Measurements from ENCODE around the gene MAML2.
A peak's percentile ranks its signal among the peaks of the same experiment; 100 is the strongest.

MAML2 gene

GRCh38 chr11:96112192-96113128, 230.5 kb downstream of the MAML2 start:
- Mint-ChIP-seq H3K9me3 (no peaks in the 10 kb centered on the region), H3K4me1 (ENCODE audit: low read depth) (peaks cover 66% of the 10 kb centered on the region), H3K36me3 (ENCODE audit: low read depth) (peaks cover 63% of the 10 kb centered on the region), H3K27ac (peak overlapping the region; percentile 76), H3K4me3 (peak overlapping the region; percentile 18), H3K27me3 (no peaks in the 10 kb centered on the region)
- no peak for DNase-seq

GRCh38 chr11:96111308-96111707, 231.7 kb downstream of the MAML2 start:
- Mint-ChIP-seq H3K27me3 (no peaks in the 10 kb centered on the region), H3K9me3 (no peaks in the 10 kb centered on the region), H3K36me3 (ENCODE audit: low read depth) (peaks cover 60% of the 10 kb centered on the region), H3K4me3 (no peak overlapping the region), H3K4me1 (ENCODE audit: low read depth) (peaks cover 72% of the 10 kb centered on the region), H3K27ac (peak overlapping the region; percentile 20)
- DNase-seq = no peak

- H3K4me1 Mint-ChIP-seq (ENCODE audit: low read depth) = peaks cover 73% of the 10 kb centered on the region
- DNase-seq = no peak
Measured at GRCh38 chr11:96110302-96110701, 232.7 kb downstream of the MAML2 start.

GRCh38 chr11:96109331-96110030, 233.5 kb downstream of the MAML2 start:
- H3K4me3 Mint-ChIP-seq = no peak overlapping the region
- no peak for DNase-seq
- H3K4me1 Mint-ChIP-seq (ENCODE audit: low read depth) = peaks cover 71% of the 10 kb centered on the region
- no peaks in the 10 kb centered on the region for H3K27me3 Mint-ChIP-seq
- no peak overlapping the region for H3K27ac Mint-ChIP-seq
- H3K9me3 Mint-ChIP-seq = no peaks in the 10 kb centered on the region
- H3K36me3 Mint-ChIP-seq (ENCODE audit: low read depth) = peaks cover 48% of the 10 kb centered on the region

More at GRCh38 chr11:96110302-96110701, 232.7 kb downstream of the MAML2 start:
- Mint-ChIP-seq H3K27me3 (no peaks in the 10 kb centered on the region), H3K36me3 (ENCODE audit: low read depth) (peaks cover 53% of the 10 kb centered on the region), H3K4me3 (no peak overlapping the region), H3K27ac (no peak overlapping the region), H3K9me3 (no peaks in the 10 kb centered on the region)

- H3K4me3 Mint-ChIP-seq = no peak overlapping the region
- no peak for DNase-seq
- H3K4me1 Mint-ChIP-seq (ENCODE audit: low read depth) = peaks cover 66% of the 10 kb centered on the region
Measured at GRCh38 chr11:96107143-96107824, 235.7 kb downstream of the MAML2 start.

GRCh38 chr11:96106645-96107044, 236.3 kb downstream of the MAML2 start:
- H3K4me3 Mint-ChIP-seq = no peak overlapping the region
- peaks cover 62% of the 10 kb centered on the region for H3K4me1 Mint-ChIP-seq (ENCODE audit: low read depth)
- peaks cover 46% of the 10 kb centered on the region for H3K36me3 Mint-ChIP-seq (ENCODE audit: low read depth)
- no peaks in the 10 kb centered on the region for H3K27me3 Mint-ChIP-seq
- no peak for DNase-seq
- H3K27ac Mint-ChIP-seq = peak overlapping the region; percentile 24
- peaks cover 3% of the 10 kb centered on the region for H3K9me3 Mint-ChIP-seq

More at GRCh38 chr11:96107143-96107824, 235.7 kb downstream of the MAML2 start:
- Mint-ChIP-seq H3K27ac (no peak overlapping the region), H3K9me3 (peaks cover 3% of the 10 kb centered on the region), H3K27me3 (no peaks in the 10 kb centered on the region), H3K36me3 (ENCODE audit: low read depth) (peaks cover 47% of the 10 kb centered on the region)

GRCh38 chr11:96105944-96106343, 237.1 kb downstream of the MAML2 start:
- Mint-ChIP-seq H3K27me3 (no peaks in the 10 kb centered on the region), H3K4me1 (ENCODE audit: low read depth) (peaks cover 60% of the 10 kb centered on the region), H3K27ac (peak overlapping the region; percentile 24)

GRCh38 chr11:96105197-96105895, 237.6 kb downstream of the MAML2 start:
- no peak for DNase-seq
- Mint-ChIP-seq H3K36me3 (ENCODE audit: low read depth) (peaks cover 46% of the 10 kb centered on the region), H3K9me3 (peaks cover 3% of the 10 kb centered on the region), H3K4me1 (ENCODE audit: low read depth) (peaks cover 56% of the 10 kb centered on the region), H3K27ac (peak overlapping the region; percentile 41), H3K4me3 (no peak overlapping the region), H3K27me3 (no peaks in the 10 kb centered on the region)

More at GRCh38 chr11:96105944-96106343, 237.1 kb downstream of the MAML2 start:
- Mint-ChIP-seq H3K9me3 (peaks cover 3% of the 10 kb centered on the region), H3K4me3 (no peak overlapping the region), H3K36me3 (ENCODE audit: low read depth) (peaks cover 46% of the 10 kb centered on the region)
- no peak for DNase-seq

- Mint-ChIP-seq H3K4me3 (no peak overlapping the region), H3K27me3 (no peaks in the 10 kb centered on the region), H3K27ac (no peak overlapping the region), H3K9me3 (peaks cover 3% of the 10 kb centered on the region), H3K36me3 (ENCODE audit: low read depth) (peaks cover 51% of the 10 kb centered on the region), H3K4me1 (ENCODE audit: low read depth) (peaks cover 61% of the 10 kb centered on the region)
- DNase-seq = no peak
Measured at GRCh38 chr11:96104496-96104895, 238.5 kb downstream of the MAML2 start.

GRCh38 chr11:96103721-96104120, 239.3 kb downstream of the MAML2 start:
- DNase-seq = no peak
- Mint-ChIP-seq H3K27me3 (no peaks in the 10 kb centered on the region), H3K9me3 (peaks cover 3% of the 10 kb centered on the region), H3K36me3 (ENCODE audit: low read depth) (peaks cover 57% of the 10 kb centered on the region), H3K27ac (peak overlapping the region; percentile 30), H3K4me1 (ENCODE audit: low read depth) (peaks cover 67% of the 10 kb centered on the region), H3K4me3 (no peak overlapping the region)

GRCh38 chr11:96103102-96103501, 239.9 kb downstream of the MAML2 start:
- no peak overlapping the region for H3K27ac Mint-ChIP-seq
- no peak for DNase-seq
- peaks cover 70% of the 10 kb centered on the region for H3K4me1 Mint-ChIP-seq (ENCODE audit: low read depth)
- H3K36me3 Mint-ChIP-seq (ENCODE audit: low read depth) = peaks cover 54% of the 10 kb centered on the region
- no peaks in the 10 kb centered on the region for H3K27me3 Mint-ChIP-seq
- no peak overlapping the region for H3K4me3 Mint-ChIP-seq
- H3K9me3 Mint-ChIP-seq = peaks cover 3% of the 10 kb centered on the region

GRCh38 chr11:96102664-96103078, 240.3 kb downstream of the MAML2 start:
- Mint-ChIP-seq H3K27me3 (no peaks in the 10 kb centered on the region), H3K9me3 (peaks cover 3% of the 10 kb centered on the region), H3K4me1 (ENCODE audit: low read depth) (peaks cover 70% of the 10 kb centered on the region), H3K4me3 (no peak overlapping the region), H3K36me3 (ENCODE audit: low read depth) (peaks cover 53% of the 10 kb centered on the region), H3K27ac (no peak overlapping the region)
- DNase-seq = no peak

GRCh38 chr11:96101146-96101545, 241.8 kb downstream of the MAML2 start:
- Mint-ChIP-seq H3K27ac (no peak overlapping the region), H3K4me1 (ENCODE audit: low read depth) (peaks cover 69% of the 10 kb centered on the region), H3K4me3 (no peak overlapping the region), H3K36me3 (ENCODE audit: low read depth) (peaks cover 49% of the 10 kb centered on the region), H3K27me3 (no peaks in the 10 kb centered on the region), H3K9me3 (peaks cover 3% of the 10 kb centered on the region)
- no peak for DNase-seq
